Endothelial cell (in vitro differentiated cells): ENCODE results near the gene HRH2. TPM values are rescaled to one million over a fixed set of nuclear protein-coding genes. Genes with fewer than 3 reads are reported as not detected.

Source experiments
- DNase-seq: peaks from one replicate; pipeline ENCODE4 v3.0.0; 2021; ENCODE audit warnings: low spot score
- H3K27ac Mint-ChIP-seq: one replicate; pipeline ENCODE4 v1.8.0; 2021; ENCODE audit warnings: mixed read lengths, inconsistent platforms; ENCODE audit not compliant: unreplicated experiment
- H3K27me3 Mint-ChIP-seq: one replicate; pipeline ENCODE4 v1.8.0; 2021; ENCODE audit warnings: mild to moderate bottlenecking, moderate library complexity, mixed read lengths, inconsistent platforms; ENCODE audit not compliant: unreplicated experiment
- H3K36me3 Mint-ChIP-seq: one replicate; pipeline ENCODE4 v1.8.0; 2021; ENCODE audit warnings: mild to moderate bottlenecking, low read depth, mixed read lengths, inconsistent platforms; ENCODE audit not compliant: unreplicated experiment
- H3K4me1 Mint-ChIP-seq: one replicate; pipeline ENCODE4 v1.8.0; 2021; ENCODE audit warnings: mild to moderate bottlenecking, mixed read lengths, inconsistent platforms; ENCODE audit not compliant: unreplicated experiment
- H3K4me3 Mint-ChIP-seq: one replicate; pipeline ENCODE4 v1.8.0; 2021; ENCODE audit warnings: mild to moderate bottlenecking, mixed read lengths, inconsistent platforms; ENCODE audit not compliant: unreplicated experiment
- H3K9me3 Mint-ChIP-seq: one replicate; pipeline ENCODE4 v1.8.0; 2021; ENCODE audit warnings: mixed read lengths, inconsistent platforms; ENCODE audit not compliant: unreplicated experiment
- CTCF ChIP-seq: fragments of 200-600 bp; sonication (generic); IDR thresholded peaks from one replicate; pipeline ENCODE4 v1.5.0; 2021; ENCODE audit warnings: antibody characterized with exemption; ENCODE audit not compliant: unreplicated experiment
- total RNA-seq: library from RNA; stranded (reverse); fragmentation: NEBNext Ultra II Directional; extraction: Animal tissue kit (Norgen Biotek cat#: 25700); gene quantifications from one replicate; pipeline ENCODE4 v1.2.1, GENCODE V29; 2021; ENCODE audit not compliant: unreplicated experiment

The HRH2 gene
- total RNA-seq, 1 donor from 2014 or later = 0.41 TPM

- Mint-ChIP-seq H3K9me3 (no peaks in the 10 kb centered on the region), H3K4me1 (peaks cover 11% of the 10 kb centered on the region), H3K27ac (no peak overlapping the region), H3K36me3 (no peaks in the 10 kb centered on the region), H3K4me3 (no peak overlapping the region), H3K27me3 (peaks cover 2% of the 10 kb centered on the region)
- DNase-seq = no peak
- no peak for TF ChIP-seq CTCF
Observed at GRCh38 chr5:175674731-175675346, 17.0 kb downstream of the HRH2 start.

- Mint-ChIP-seq H3K27me3 (peaks cover 2% of the 10 kb centered on the region), H3K4me3 (no peak overlapping the region), H3K36me3 (no peaks in the 10 kb centered on the region), H3K27ac (no peak overlapping the region), H3K9me3 (no peaks in the 10 kb centered on the region), H3K4me1 (peaks cover 11% of the 10 kb centered on the region)
- no peak for DNase-seq
- TF ChIP-seq CTCF = no peak
Observed at GRCh38 chr5:175675873-175676272, 18.0 kb downstream of the HRH2 start.

GRCh38 chr5:175677571-175677970, 19.7 kb downstream of the HRH2 start:
- no peak for DNase-seq
- TF ChIP-seq CTCF = no peak
- peaks cover 11% of the 10 kb centered on the region for H3K4me1 Mint-ChIP-seq
- H3K27me3 Mint-ChIP-seq = peaks cover 2% of the 10 kb centered on the region
- no peak overlapping the region for H3K27ac Mint-ChIP-seq
- H3K9me3 Mint-ChIP-seq = no peaks in the 10 kb centered on the region
- no peaks in the 10 kb centered on the region for H3K36me3 Mint-ChIP-seq
- H3K4me3 Mint-ChIP-seq = no peak overlapping the region

- H3K4me1 Mint-ChIP-seq = peaks cover 11% of the 10 kb centered on the region
- no peak overlapping the region for H3K4me3 Mint-ChIP-seq
- no peaks in the 10 kb centered on the region for H3K36me3 Mint-ChIP-seq
- peaks cover under 1% of the 10 kb centered on the region for H3K27me3 Mint-ChIP-seq
- no peak for DNase-seq
- H3K27ac Mint-ChIP-seq = no peak overlapping the region
- H3K9me3 Mint-ChIP-seq = no peaks in the 10 kb centered on the region
- no peak for TF ChIP-seq CTCF
Observed at GRCh38 chr5:175678074-175678473, 20.2 kb downstream of the HRH2 start.

GRCh38 chr5:175679411-175679810, 21.5 kb downstream of the HRH2 start:
- H3K27ac Mint-ChIP-seq = no peak overlapping the region

More at GRCh38 chr5:175679411-175679810, 21.5 kb downstream of the HRH2 start:
- Mint-ChIP-seq H3K4me1 (peaks cover 9% of the 10 kb centered on the region), H3K36me3 (no peaks in the 10 kb centered on the region), H3K4me3 (no peak overlapping the region), H3K27me3 (no peaks in the 10 kb centered on the region), H3K9me3 (no peaks in the 10 kb centered on the region)
- TF ChIP-seq CTCF = no peak
- no peak for DNase-seq
